Ascending aorta (tissue), 2 donors: ENCODE results near the gene ARSG. TPM values are rescaled to one million over a fixed set of nuclear protein-coding genes. Genes with fewer than 3 reads are reported as not detected.

ENCODE experiments used
- DNase-seq, 2 donors: peaks; one replicate each; pipeline ENCODE4 v3.0.0-alpha.2; 2019; ENCODE audit warnings: low spot score in 2 of 2
- H3K27ac ChIP-seq, 2 donors: fragments of 200-600 bp; sonication (generic); one replicate each; pipeline ENCODE4 v1.5.1; 2016 to 2017; ENCODE audit warnings: mild to moderate bottlenecking in 1 of 2
- H3K27me3 ChIP-seq: fragments of 200-600 bp; sonication (generic); one replicate; pipeline ENCODE4 v1.5.1; 2017
- H3K36me3 ChIP-seq, 2 donors: fragments of 200-600 bp; sonication (generic); one replicate each; pipeline ENCODE4 v1.5.1; 2016
- H3K4me1 ChIP-seq, 2 donors: fragments of 200-600 bp; sonication (generic); one replicate each; pipeline ENCODE4 v1.5.1; 2016 to 2017; ENCODE audit warnings: mild to moderate bottlenecking in 1 of 2
- H3K4me3 ChIP-seq, 2 donors: fragments of 200-600 bp; sonication (generic); one replicate each; pipeline ENCODE4 v1.5.1; 2016 to 2017; ENCODE audit warnings: mild to moderate bottlenecking in 1 of 2
- H3K9me3 ChIP-seq, 2 donors: fragments of 200-600 bp; sonication (generic); one replicate each; pipeline ENCODE4 v1.5.1; 2016
- CTCF ChIP-seq, 3 experiments: fragments of 200-600 bp in 2 of 3; fragments of 450-650 bp in 1 of 3; sonication (generic) in 2 of 3; IDR thresholded peaks; one replicate each; pipeline ENCODE4 v1.5.1; 2016 to 2019; ENCODE audit warnings: antibody characterized with exemption in 3 of 3, mild to moderate bottlenecking in 1 of 3, moderate library complexity in 1 of 3
- intact Hi-C: fragments of 100-400 bp; cut with DNase I; formaldehyde crosslinking; loops from one replicate; pipeline ENCODE4 v1.15.1; 2023
- total RNA-seq: library from RNA; depleted of rRNA; stranded (reverse); fragments of >200 nt; gene quantifications from one replicate; pipeline ENCODE4 v1.1.0, GENCODE V29; 2016

Gene ARSG
- total RNA-seq, 1 donor from 2014 or later: 7.3 TPM

DNA sequence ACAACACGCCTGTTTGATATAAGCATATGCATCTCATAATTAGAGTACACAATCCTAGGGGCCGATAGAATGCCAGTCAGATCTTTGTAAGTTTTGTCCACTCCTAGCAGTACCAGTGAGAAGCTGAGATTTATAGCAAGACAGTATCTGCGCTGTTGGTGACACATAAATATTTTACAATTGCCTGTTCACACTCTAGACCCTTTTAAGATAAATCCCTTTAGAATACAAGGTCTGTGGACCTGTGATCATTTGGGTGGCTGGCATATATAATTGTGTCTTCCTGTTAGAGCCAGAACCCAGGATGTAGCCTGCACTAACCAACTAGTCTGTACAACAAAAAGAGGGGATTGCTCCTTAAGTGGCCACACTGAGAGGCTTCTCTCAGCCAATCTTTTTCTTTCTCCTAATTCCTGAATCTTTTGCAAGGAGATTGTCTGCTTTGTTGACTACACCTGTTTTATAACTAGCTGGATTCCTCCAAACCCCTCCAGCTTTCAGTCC is 91.3 kb downstream of the ARSG start:
- Histone ChIP-seq H3K4me3 (no peak overlapping the region), H3K36me3 (no peaks in the 10 kb centered on the region), H3K4me1 (peaks cover 8 to 13% of the 10 kb centered on the region in 2 donors), H3K27ac (no peak overlapping the region), H3K27me3 (no peaks in the 10 kb centered on the region), H3K9me3 (no peaks in the 10 kb centered on the region)
- TF ChIP-seq CTCF (IDR thresholded peaks at IDR 0.05): no peak
- no peak for DNase-seq
- intact Hi-C loops: no loop called here

GRCh38 chr17:68383120-68383442 is 91.8 kb downstream of the ARSG start:
- H3K4me1 ChIP-seq: peaks cover 5 to 9% of the 10 kb centered on the region in 2 donors
- H3K36me3 ChIP-seq: no peaks in the 10 kb centered on the region
- no peaks in the 10 kb centered on the region for H3K27me3 ChIP-seq
- H3K9me3 ChIP-seq: no peaks in the 10 kb centered on the region
- intact Hi-C loops: no loop called here
- no peak for DNase-seq
- H3K4me3 ChIP-seq: no peak overlapping the region
- H3K27ac ChIP-seq: no peak overlapping the region
- no peak for TF ChIP-seq CTCF (IDR thresholded peaks at IDR 0.05)

- intact Hi-C loops: no loop called here
- no peak for TF ChIP-seq CTCF (IDR thresholded peaks at IDR 0.05)
- H3K27ac ChIP-seq: no peak overlapping the region
Observed at GRCh38 chr17:68383443-68384321, 92.4 kb downstream of the ARSG start.

GRCh38 chr17:68384471-68384870 is 93.2 kb downstream of the ARSG start:
- Histone ChIP-seq H3K4me1 (peaks cover 0 to 4% of the 10 kb centered on the region in 2 donors), H3K27ac (no peak overlapping the region), H3K36me3 (no peaks in the 10 kb centered on the region), H3K27me3 (no peaks in the 10 kb centered on the region), H3K4me3 (no peak overlapping the region), H3K9me3 (no peaks in the 10 kb centered on the region)
- intact Hi-C loops: no loop called here
- no peak for TF ChIP-seq CTCF (IDR thresholded peaks at IDR 0.05)
- no peak for DNase-seq

More at GRCh38 chr17:68383443-68384321, 92.4 kb downstream of the ARSG start:
- H3K4me1 ChIP-seq: peaks cover 5 to 9% of the 10 kb centered on the region in 2 donors
- no peaks in the 10 kb centered on the region for H3K27me3 ChIP-seq
- H3K9me3 ChIP-seq: no peaks in the 10 kb centered on the region
- no peaks in the 10 kb centered on the region for H3K36me3 ChIP-seq
- H3K4me3 ChIP-seq: no peak overlapping the region
- DNase-seq: no peak

- Histone ChIP-seq H3K27ac (no peak overlapping the region), H3K27me3 (no peaks in the 10 kb centered on the region), H3K36me3 (no peaks in the 10 kb centered on the region), H3K4me3 (no peak overlapping the region), H3K9me3 (no peaks in the 10 kb centered on the region), H3K4me1 (peaks cover 0 to 4% of the 10 kb centered on the region in 2 donors)
- intact Hi-C loops: no loop called here
- no peak for DNase-seq
- TF ChIP-seq CTCF (IDR thresholded peaks at IDR 0.05): no peak
Observed at GRCh38 chr17:68384941-68385340, 93.6 kb downstream of the ARSG start.
